GM12878 (cell line): ENCODE data around the gene ZNF775.

Source experiments
- BHLHE40 ChIP-seq, 2 experiments: fragments of 450-650 bp in 1 of 2; IDR thresholded peaks; 2 replicates each; pipeline ENCODE4 v1.6.1; 2011 to 2017; ENCODE audit warnings: low read depth in 2 of 2, borderline replicate concordance in 1 of 2, improper control_type of control experiment in 1 of 2, low read length in 1 of 2, mild to moderate bottlenecking in 1 of 2
- GABPA ChIP-seq: IDR thresholded peaks from 2 replicates; pipeline ENCODE4 v1.6.1; 2014; ENCODE audit warnings: antibody characterized with exemption, low read depth, mild to moderate bottlenecking, inconsistent platforms
- IKZF1 ChIP-seq: fragments of 450-650 bp; conservative IDR thresholded peaks from 2 replicates; pipeline ENCODE4 v1.6.1; 2017; ENCODE audit warnings: antibody characterized with exemption, mild to moderate bottlenecking
- SIN3A ChIP-seq: IDR thresholded peaks from 2 replicates; pipeline ENCODE4 v1.6.1; 2012; ENCODE audit warnings: low read depth, low read length, improper control_type of control experiment
- SP1 ChIP-seq: IDR thresholded peaks from one replicate; pipeline ENCODE4 v1.6.1; 2011; ENCODE audit warnings: low read depth, low read length
- TCF12 ChIP-seq: IDR thresholded peaks from 2 replicates; pipeline ENCODE4 v1.6.1; 2011; ENCODE audit warnings: low read depth, mild to moderate bottlenecking, low read length
- TF ChIP-seq, protein P1 (sequence below), 3 experiments: IDR thresholded peaks in 2 of 3; conservative IDR thresholded peaks in 1 of 3; 2 replicates each; pipeline ENCODE4 v1.5.1; 2011; ENCODE audit warnings: low read depth in 3 of 3, low read length in 3 of 3, mild to moderate bottlenecking in 3 of 3, control low read depth in 2 of 3, moderate library complexity in 2 of 3, inconsistent platforms in 1 of 3, mixed read lengths in 1 of 3; ENCODE audit not compliant: control insufficient read depth in 2 of 3, insufficient read depth in 1 of 3; ENCODE audit errors: extremely low read depth in 1 of 3

- TF ChIP-seq, protein P1, sequence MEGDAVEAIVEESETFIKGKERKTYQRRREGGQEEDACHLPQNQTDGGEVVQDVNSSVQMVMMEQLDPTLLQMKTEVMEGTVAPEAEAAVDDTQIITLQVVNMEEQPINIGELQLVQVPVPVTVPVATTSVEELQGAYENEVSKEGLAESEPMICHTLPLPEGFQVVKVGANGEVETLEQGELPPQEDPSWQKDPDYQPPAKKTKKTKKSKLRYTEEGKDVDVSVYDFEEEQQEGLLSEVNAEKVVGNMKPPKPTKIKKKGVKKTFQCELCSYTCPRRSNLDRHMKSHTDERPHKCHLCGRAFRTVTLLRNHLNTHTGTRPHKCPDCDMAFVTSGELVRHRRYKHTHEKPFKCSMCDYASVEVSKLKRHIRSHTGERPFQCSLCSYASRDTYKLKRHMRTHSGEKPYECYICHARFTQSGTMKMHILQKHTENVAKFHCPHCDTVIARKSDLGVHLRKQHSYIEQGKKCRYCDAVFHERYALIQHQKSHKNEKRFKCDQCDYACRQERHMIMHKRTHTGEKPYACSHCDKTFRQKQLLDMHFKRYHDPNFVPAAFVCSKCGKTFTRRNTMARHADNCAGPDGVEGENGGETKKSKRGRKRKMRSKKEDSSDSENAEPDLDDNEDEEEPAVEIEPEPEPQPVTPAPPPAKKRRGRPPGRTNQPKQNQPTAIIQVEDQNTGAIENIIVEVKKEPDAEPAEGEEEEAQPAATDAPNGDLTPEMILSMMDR (IDR thresholded peaks at IDR 0.05 in 2 of 3, conservative IDR thresholded peaks at IDR 0.05 in 1 of 3; ENCODE audit: control insufficient read depth in 2 of 3, extremely low read depth in 1 of 3, insufficient read depth in 1 of 3, low read depth in 3 of 3, low read length in 3 of 3): no peak
- TF ChIP-seq TCF12 (no peak), IKZF1 (no peak), SP1 (no peak), SIN3A (no peak), BHLHE40 (IDR thresholded peaks at IDR 0.05; ENCODE audit: borderline replicate concordance in 1 of 2, low read depth in 2 of 2, low read length in 1 of 2) (no peak), GABPA (no peak)
These were observed 64.8 kb downstream of the ZNF775 start for GRCh38 chr7:150443793-150444540.
